Right lobe of liver (tissue), 6 donors: ENCODE results near the gene MAG. TPM values are rescaled to one million over a fixed set of nuclear protein-coding genes. Genes with fewer than 3 reads are reported as not detected.

Experiments used
- ATAC-seq, 4 donors: fragments of 200-7000 bp; cut with Tn5 transposase; one replicate each; pipeline ENCODE4 v1.9.1; 2020; ENCODE audit warnings: mild to moderate bottlenecking in 4 of 4, moderate library complexity in 4 of 4
- DNase-seq, 3 donors: peaks; one replicate each; pipeline ENCODE4 v3.0.0-alpha.2; 2020
- H3K27ac ChIP-seq, 3 donors: fragments of 200-600 bp; one replicate each; pipeline ENCODE4 v1.8.0; 2022
- H3K27me3 ChIP-seq, 2 donors: fragments of 200-600 bp; one replicate each; pipeline ENCODE4 v1.8.0; 2022
- H3K36me3 ChIP-seq, 4 donors: fragments of 200-600 bp; sonication (generic) in 1 of 4; one replicate each; pipeline versions ENCODE4 v1.5.1 to v1.8.0; 2017 to 2022; ENCODE audit warnings: control low read depth in 1 of 4
- H3K4me1 ChIP-seq, 4 donors: fragments of 200-600 bp; sonication (generic) in 1 of 4; one replicate each; pipeline versions ENCODE4 v1.5.1 to v1.8.0; 2017 to 2022; ENCODE audit warnings: control low read depth in 1 of 4
- H3K4me3 ChIP-seq, 3 donors: fragments of 200-600 bp; one replicate each; pipeline ENCODE4 v1.8.0; 2022
- H3K9me3 ChIP-seq, 4 donors: fragments of 200-600 bp; sonication (generic) in 1 of 4; one replicate each; pipeline versions ENCODE4 v1.5.1 to v1.8.0; 2017 to 2022; ENCODE audit warnings: control low read depth in 1 of 4
- CTCF ChIP-seq, 4 donors: fragments of 200-600 bp in 3 of 4; fragments of 450-650 bp in 1 of 4; IDR thresholded peaks; one replicate each; pipeline versions ENCODE4 v1.5.1 to v1.8.0; 2016 to 2022; ENCODE audit warnings: antibody characterized with exemption in 4 of 4, mild to moderate bottlenecking in 2 of 4
- POLR2A ChIP-seq: fragments of 450-650 bp; IDR thresholded peaks from one replicate; pipeline ENCODE4 v1.6.1; 2017; ENCODE audit warnings: antibody characterized with exemption, mild to moderate bottlenecking
- WGBS: methylation state at CpG from one replicate; pipeline ENCODE4 v1.1.6; 2018; ENCODE audit warnings: low coverage, low lambda C conversion rate; ENCODE audit not compliant: insufficient coverage; ENCODE audit errors: missing lambda C conversion rate; 5-methylcytosine and 5-hydroxymethylcytosine counted together
- intact Hi-C, 2 donors: fragments of 100-400 bp; cut with DNase I; formaldehyde crosslinking; loops; one replicate each; pipeline versions ENCODE4 v1.11.2 to v1.14.1; 2022
- total RNA-seq, 6 experiments: library from RNA; depleted of rRNA in 2 of 6; stranded (reverse); fragments of >200 nt in 2 of 6; fragmentation: NEBNext Ultra II Directional in 3 of 6; extraction: Animal tissue kit (Norgen Biotek cat#: 25700) in 3 of 6; gene quantifications; one replicate each; pipeline versions ENCODE4 v1.1.0 to v1.2.4, GENCODE V29; 2016 to 2023
- donor health status: DM: no; HTN: yes; CAD: no.
- donor health status: DM: no; HTN: no; CAD: no.
- donor health status: DM: no; HTN: no; CAD: no.
- donor health status: DM: no; HTN: yes; CAD: no.
- donor health status: DM: no; HTN: yes; CAD: no.

The MAG gene
- total RNA-seq, 6 experiments from 2014 or later = 0.40 TPM; not detected in 5

- WGBS = 73% methylated on average over 9 of the region's 12 CpGs
- H3K36me3 ChIP-seq = no peaks in the 10 kb centered on the region
- H3K9me3 ChIP-seq = no peaks in the 10 kb centered on the region
- no peak for DNase-seq
- no peak within 1 kb of the TSS for H3K4me3 ChIP-seq
- H3K27me3 ChIP-seq = no peaks in the 10 kb centered on the region
- H3K4me1 ChIP-seq = no peaks in the 10 kb centered on the region
- ATAC-seq = peak in 1 of 4 donors; percentile 25
- no peak within 1 kb of the TSS for H3K27ac ChIP-seq
- no peak for TF ChIP-seq CTCF (IDR thresholded peaks at IDR 0.05)
- intact Hi-C loops = no loop called here
Observed at GRCh38 chr19:35328851-35329285, 36.9 kb downstream of the MAG start, which contains the start of gene CD22. Gene CD22, plus strand, starts transcription at chr19:35329187. Its CDS starts 2,854 bp downstream, at chr19:35332041.

- DNase-seq (no peak), ATAC-seq (peak in 1 of 4 donors; percentile 26)
- TF ChIP-seq POLR2A = no peak
- no peak for TF ChIP-seq CTCF (IDR thresholded peaks at IDR 0.05)
- WGBS = 60% methylated on average over 1 of the region's 4 CpGs
- no peaks in the 10 kb centered on the region for H3K4me1 ChIP-seq
- no peaks in the 10 kb centered on the region for H3K27me3 ChIP-seq
- H3K9me3 ChIP-seq = no peaks in the 10 kb centered on the region
- intact Hi-C loops = no loop called here
- H3K36me3 ChIP-seq = no peaks in the 10 kb centered on the region
- H3K27ac ChIP-seq = no peak overlapping the region
- no peak overlapping the region for H3K4me3 ChIP-seq
Observed at GRCh38 chr19:35329323-35329722, 37.4 kb downstream of the MAG start.

GRCh38 chr19:35330475-35330874 is 38.5 kb downstream of the MAG start:
- no peak overlapping the region for H3K4me3 ChIP-seq
- DNase-seq (no peak), ATAC-seq (no peak)
- intact Hi-C loops = no loop called here
- no peaks in the 10 kb centered on the region for H3K9me3 ChIP-seq
- WGBS = 78% methylated on average over 7 of the region's 7 CpGs
- H3K27me3 ChIP-seq = no peaks in the 10 kb centered on the region
- H3K27ac ChIP-seq = no peak overlapping the region
- no peaks in the 10 kb centered on the region for H3K36me3 ChIP-seq
- H3K4me1 ChIP-seq = no peaks in the 10 kb centered on the region
- TF ChIP-seq CTCF (IDR thresholded peaks at IDR 0.05) (no peak), POLR2A (no peak)

GRCh38 chr19:35331551-35332214 is 39.7 kb downstream of the MAG start:
- DNase-seq = no peak
- H3K27ac ChIP-seq = no peak overlapping the region
- H3K36me3 ChIP-seq = no peaks in the 10 kb centered on the region
- 81% methylated on average over 8 of the region's 14 CpGs for WGBS
- no peaks in the 10 kb centered on the region for H3K27me3 ChIP-seq
- no peak overlapping the region for H3K4me3 ChIP-seq
- TF ChIP-seq CTCF (IDR thresholded peaks at IDR 0.05) (no peak), POLR2A (no peak)
- no peaks in the 10 kb centered on the region for H3K9me3 ChIP-seq
- intact Hi-C loops = no loop called here
- no peak for ATAC-seq
- H3K4me1 ChIP-seq = no peaks in the 10 kb centered on the region
